Activated CD4-positive, alpha-beta T cell treated with anti-CD3 and anti-CD28 coated beads, Interleukin-2, amount 10 ng/mL, durations not matched to agents 24 days and 14 days (primary cell): Measurements from ENCODE around the gene PCDH15. TPM values are rescaled to one million over a fixed set of nuclear protein-coding genes. Genes with fewer than 3 reads are reported as not detected.

ENCODE experiments used
- DNase-seq: peaks from one replicate; pipeline ENCODE4 v3.0.0; 2022
- H3K27ac Mint-ChIP-seq: one replicate; pipeline ENCODE4 v1.8.0; 2022; ENCODE audit warnings: mild to moderate bottlenecking, mixed read lengths
- H3K27me3 Mint-ChIP-seq: one replicate; pipeline ENCODE4 v1.8.0; 2022; ENCODE audit warnings: mixed read lengths
- H3K36me3 Mint-ChIP-seq: one replicate; pipeline ENCODE4 v1.8.0; 2022; ENCODE audit warnings: low read depth, mild to moderate bottlenecking, mixed read lengths
- H3K4me1 Mint-ChIP-seq: one replicate; pipeline ENCODE4 v1.8.0; 2021; ENCODE audit warnings: mixed read lengths
- H3K4me3 Mint-ChIP-seq: one replicate; pipeline ENCODE4 v1.8.0; 2022; ENCODE audit warnings: mild to moderate bottlenecking, moderate library complexity, mixed read lengths
- H3K9me3 Mint-ChIP-seq: one replicate; pipeline ENCODE4 v1.8.0; 2021; ENCODE audit warnings: mixed read lengths
- intact Hi-C: fragments of 100-400 bp; cut with micrococcal nuclease; formaldehyde crosslinking; loops from one replicate; pipeline ENCODE4 v1.15.1; 2023
- total RNA-seq: library from RNA; stranded (reverse); gene quantifications from 2 replicates; pipeline ENCODE4 v1.2.3, GENCODE V29; 2022

Gene PCDH15
- total RNA-seq, 1 donor from 2014 or later = not detected

GRCh38 chr10:53833908-53834307 lies 967.1 kb downstream of the PCDH15 start:
- H3K4me3 Mint-ChIP-seq = no peak overlapping the region
- DNase-seq = no peak
- intact Hi-C loops = no loop called here
- no peaks in the 10 kb centered on the region for H3K4me1 Mint-ChIP-seq
- no peaks in the 10 kb centered on the region for H3K36me3 Mint-ChIP-seq
- no peak overlapping the region for H3K27ac Mint-ChIP-seq
- no peaks in the 10 kb centered on the region for H3K27me3 Mint-ChIP-seq
- H3K9me3 Mint-ChIP-seq = no peaks in the 10 kb centered on the region

- H3K4me1 Mint-ChIP-seq = no peaks in the 10 kb centered on the region
- intact Hi-C loops = no loop called here
- no peaks in the 10 kb centered on the region for H3K9me3 Mint-ChIP-seq
- no peak overlapping the region for H3K4me3 Mint-ChIP-seq
- H3K27ac Mint-ChIP-seq = no peak overlapping the region
- H3K27me3 Mint-ChIP-seq = no peaks in the 10 kb centered on the region
- no peaks in the 10 kb centered on the region for H3K36me3 Mint-ChIP-seq
- DNase-seq = no peak
Observed at GRCh38 chr10:53827261-53827660, 973.8 kb downstream of the PCDH15 start.

- Mint-ChIP-seq H3K36me3 (no peaks in the 10 kb centered on the region), H3K4me1 (no peaks in the 10 kb centered on the region)
Observed at GRCh38 chr10:53808677-53809372, 992.2 kb downstream of the PCDH15 start.

GRCh38 chr10:53786236-53786900 lies 1014.7 kb downstream of the PCDH15 start:
- Mint-ChIP-seq H3K27ac (no peak overlapping the region), H3K36me3 (no peaks in the 10 kb centered on the region), H3K4me1 (no peaks in the 10 kb centered on the region), H3K27me3 (no peaks in the 10 kb centered on the region), H3K4me3 (no peak overlapping the region), H3K9me3 (peaks cover 6% of the 10 kb centered on the region)
- intact Hi-C loops = no loop called here
- DNase-seq = no peak

More at GRCh38 chr10:53808677-53809372, 992.2 kb downstream of the PCDH15 start:
- Mint-ChIP-seq H3K27ac (no peak overlapping the region), H3K9me3 (no peaks in the 10 kb centered on the region), H3K27me3 (no peaks in the 10 kb centered on the region), H3K4me3 (no peak overlapping the region)
- DNase-seq = no peak
- intact Hi-C loops = no loop called here

GRCh38 chr10:53771701-53772100 lies 1029.3 kb downstream of the PCDH15 start:
- no peaks in the 10 kb centered on the region for H3K27me3 Mint-ChIP-seq
- H3K4me1 Mint-ChIP-seq = no peaks in the 10 kb centered on the region
- H3K9me3 Mint-ChIP-seq = no peaks in the 10 kb centered on the region
- H3K4me3 Mint-ChIP-seq = no peak overlapping the region
- DNase-seq = no peak
- no peaks in the 10 kb centered on the region for H3K36me3 Mint-ChIP-seq
- no peak overlapping the region for H3K27ac Mint-ChIP-seq
- intact Hi-C loops = no loop called here

- intact Hi-C loops = no loop called here
- no peak for DNase-seq
- Mint-ChIP-seq H3K9me3 (no peaks in the 10 kb centered on the region), H3K4me1 (no peaks in the 10 kb centered on the region), H3K27ac (no peak overlapping the region), H3K4me3 (no peak overlapping the region), H3K27me3 (no peaks in the 10 kb centered on the region), H3K36me3 (no peaks in the 10 kb centered on the region)
Observed at GRCh38 chr10:53770903-53771302, 1030.1 kb downstream of the PCDH15 start.

GRCh38 chr10:53765311-53765710 lies 1035.7 kb downstream of the PCDH15 start:
- Mint-ChIP-seq H3K9me3 (peaks cover 3% of the 10 kb centered on the region), H3K4me3 (no peak overlapping the region), H3K27me3 (no peaks in the 10 kb centered on the region), H3K36me3 (no peaks in the 10 kb centered on the region), H3K27ac (no peak overlapping the region), H3K4me1 (no peaks in the 10 kb centered on the region)
- no peak for DNase-seq
- intact Hi-C loops = no loop called here

GRCh38 chr10:53754596-53755250 lies 1046.3 kb downstream of the PCDH15 start:
- no peaks in the 10 kb centered on the region for H3K27me3 Mint-ChIP-seq
- no peaks in the 10 kb centered on the region for H3K36me3 Mint-ChIP-seq
- H3K4me1 Mint-ChIP-seq = no peaks in the 10 kb centered on the region
- intact Hi-C loops = no loop called here
- no peak overlapping the region for H3K4me3 Mint-ChIP-seq
- H3K9me3 Mint-ChIP-seq = no peaks in the 10 kb centered on the region
- DNase-seq = no peak
- no peak overlapping the region for H3K27ac Mint-ChIP-seq
